ENCODE data around the gene PER1.

- TF ChIP-seq CTCF (IDR thresholded peaks at IDR 0.05) (no peak), POLR2A (IDR thresholded peaks at IDR 0.05) (peak in 1 of 2 donors; percentile 9)
These were observed 29.1 kb downstream of the PER1 start for GRCh38 chr17:8122924-8123694.

All from vagina (tissue), 2 donors.